ENCODE data around the gene NOP9.

NOP9 gene

GRCh38 chr14:24299255-24300191 is at the start of gene NOP9, which contains the start of gene DHRS1:
Gene NOP9, plus strand, starts transcription at chr14:24299850. Its CDS starts 105 bp downstream, at chr14:24299955.
Gene DHRS1, minus strand, starts transcription at chr14:24299780. Its CDS starts 674 bp downstream, at chr14:24299106.
- peak; percentile 85 for DNase-seq

- no peak for DNase-seq
These were observed 49.3 kb upstream of the NOP9 start for GRCh38 chr14:24250354-24250753.

GRCh38 chr14:24251880-24252288 is 47.8 kb upstream of the NOP9 start:
- peak; percentile 12 for DNase-seq

- DNase-seq = no peak
These were observed 47.1 kb upstream of the NOP9 start for GRCh38 chr14:24252289-24253124.

- DNase-seq = no peak
These were observed 45.7 kb upstream of the NOP9 start for GRCh38 chr14:24253936-24254335.

- no peak for DNase-seq
These were observed 44.8 kb upstream of the NOP9 start for GRCh38 chr14:24254630-24255392.

- DNase-seq = no peak
These were observed 44.2 kb upstream of the NOP9 start for GRCh38 chr14:24255438-24255837.

- no peak for DNase-seq
These were observed 43.5 kb upstream of the NOP9 start for GRCh38 chr14:24255931-24256711.

GRCh38 chr14:24256960-24257359 is 42.7 kb upstream of the NOP9 start:
- no peak for DNase-seq

- DNase-seq = no peak
These were observed 41.5 kb upstream of the NOP9 start for GRCh38 chr14:24258119-24258518.

GRCh38 chr14:24258548-24259265 is 40.9 kb upstream of the NOP9 start:
- no peak for DNase-seq

GRCh38 chr14:24259282-24260025 is 40.2 kb upstream of the NOP9 start:
- peak; percentile 76 for DNase-seq

- DNase-seq = no peak
These were observed 39.4 kb upstream of the NOP9 start for GRCh38 chr14:24260026-24260779.

GRCh38 chr14:24260780-24261157 is 38.9 kb upstream of the NOP9 start:
- DNase-seq = no peak

- no peak for DNase-seq
These were observed 38.2 kb upstream of the NOP9 start for GRCh38 chr14:24261256-24261968.

GRCh38 chr14:24261969-24262327 is 37.7 kb upstream of the NOP9 start:
- no peak for DNase-seq

- no peak for DNase-seq
These were observed 36.6 kb upstream of the NOP9 start, which contains the start of gene TGM1 for GRCh38 chr14:24262821-24263733. Gene TGM1, minus strand, starts transcription at chr14:24263177. Its CDS starts 825 bp downstream, at chr14:24262352.

GRCh38 chr14:24263848-24264247 is 35.8 kb upstream of the NOP9 start:
- DNase-seq = no peak
